Stimulated activated effector memory CD8-positive, alpha-beta T cell treated with anti-CD3 and anti-CD28 coated beads, Interleukin-12 subunit alpha, Interleukin-12 subunit beta, amount 100 ng/mL, for 72 hours (primary cell): ENCODE measurements around the gene NAP1L2.
"Not testable (repeated sequence)": the region's sequence is repeated elsewhere in the genome, so short reads cannot be mapped to it uniquely, and the experiment has no call there.

Experiments used
- ATAC-seq: fragments of 150-1000 bp; cut with Tn5 transposase; 2 replicates; pipeline ENCODE4 v1.10.0; 2021
- DNase-seq, 2 donors: peaks; one replicate each; pipeline ENCODE4 v3.0.0; 2021 to 2022; ENCODE audit warnings: low spot score in 2 of 2
- H3K27ac Mint-ChIP-seq: one replicate; pipeline ENCODE4 v1.8.0; 2022; ENCODE audit warnings: mild to moderate bottlenecking, mixed read lengths
- H3K36me3 Mint-ChIP-seq: one replicate; pipeline ENCODE4 v1.8.0; 2022; ENCODE audit warnings: mild to moderate bottlenecking, mixed read lengths
- H3K4me1 Mint-ChIP-seq: one replicate; pipeline ENCODE4 v1.8.0; 2022; ENCODE audit warnings: mixed read lengths
- H3K4me3 Mint-ChIP-seq: one replicate; pipeline ENCODE4 v1.8.0; 2022; ENCODE audit warnings: mild to moderate bottlenecking, mixed read lengths
- H3K9me3 Mint-ChIP-seq: one replicate; pipeline ENCODE4 v1.8.0; 2022; ENCODE audit warnings: mixed read lengths

NAP1L2 gene, protein sequence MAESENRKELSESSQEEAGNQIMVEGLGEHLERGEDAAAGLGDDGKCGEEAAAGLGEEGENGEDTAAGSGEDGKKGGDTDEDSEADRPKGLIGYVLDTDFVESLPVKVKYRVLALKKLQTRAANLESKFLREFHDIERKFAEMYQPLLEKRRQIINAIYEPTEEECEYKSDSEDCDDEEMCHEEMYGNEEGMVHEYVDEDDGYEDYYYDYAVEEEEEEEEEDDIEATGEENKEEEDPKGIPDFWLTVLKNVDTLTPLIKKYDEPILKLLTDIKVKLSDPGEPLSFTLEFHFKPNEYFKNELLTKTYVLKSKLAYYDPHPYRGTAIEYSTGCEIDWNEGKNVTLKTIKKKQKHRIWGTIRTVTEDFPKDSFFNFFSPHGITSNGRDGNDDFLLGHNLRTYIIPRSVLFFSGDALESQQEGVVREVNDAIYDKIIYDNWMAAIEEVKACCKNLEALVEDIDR

DNA sequence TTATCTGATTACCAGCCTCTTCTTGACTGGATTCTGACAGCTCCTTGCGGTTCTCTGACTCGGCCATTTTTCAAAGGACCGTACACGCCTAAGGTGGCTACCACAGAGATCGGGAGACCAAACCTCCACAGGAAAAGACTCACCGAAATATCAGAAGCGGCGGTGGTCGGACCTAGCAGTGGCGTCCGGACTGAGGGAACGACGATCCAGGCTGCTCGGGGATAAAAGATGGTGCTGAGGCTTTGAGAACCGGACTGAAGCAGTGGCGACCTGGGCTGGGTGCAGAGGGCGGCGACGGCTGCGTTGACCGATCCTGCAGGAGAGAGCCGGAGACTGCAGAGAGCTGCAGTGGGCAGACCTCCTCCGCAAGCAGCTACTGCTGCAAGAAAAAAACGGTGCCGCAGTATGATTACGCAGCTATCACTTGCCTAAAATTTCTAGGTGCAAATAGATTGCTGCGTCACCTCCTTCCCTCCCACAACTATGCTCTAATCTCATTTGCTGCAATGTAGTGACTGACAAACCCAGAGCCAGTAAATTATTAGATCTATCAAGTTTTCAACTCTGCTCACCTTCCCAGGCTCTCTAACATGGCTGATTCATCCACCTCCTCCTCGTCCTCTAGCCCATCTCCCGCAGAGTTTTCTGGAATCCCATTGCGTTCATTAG is at the start of gene NAP1L2:
TSS of gene NAP1L2 (minus strand) at position 426 of the 669 bp plus-strand sequence. CDS start at position 67, 359 bp downstream.
- Mint-ChIP-seq H3K36me3 (no peaks in the 10 kb centered on the region), H3K27ac (peak within 1 kb of the TSS; percentile 70), H3K4me1 (peaks cover 10% of the 10 kb centered on the region), H3K4me3 (peak within 1 kb of the TSS; percentile 77), H3K9me3 (no peaks in the 10 kb centered on the region)
- DNase-seq (peak in 1 of 2 donors; percentile 48), ATAC-seq (peak; percentile 89)

- Mint-ChIP-seq H3K36me3 (no peaks in the 10 kb centered on the region), H3K9me3 (no peaks in the 10 kb centered on the region), H3K4me1 (no peaks in the 10 kb centered on the region), H3K27ac (no peak overlapping the region), H3K4me3 (no peak overlapping the region)
- no peak for DNase-seq
- ATAC-seq, result no peak
Observed at GRCh38 chrX:73262991-73263390, 48.3 kb upstream of the NAP1L2 start.

DNA sequence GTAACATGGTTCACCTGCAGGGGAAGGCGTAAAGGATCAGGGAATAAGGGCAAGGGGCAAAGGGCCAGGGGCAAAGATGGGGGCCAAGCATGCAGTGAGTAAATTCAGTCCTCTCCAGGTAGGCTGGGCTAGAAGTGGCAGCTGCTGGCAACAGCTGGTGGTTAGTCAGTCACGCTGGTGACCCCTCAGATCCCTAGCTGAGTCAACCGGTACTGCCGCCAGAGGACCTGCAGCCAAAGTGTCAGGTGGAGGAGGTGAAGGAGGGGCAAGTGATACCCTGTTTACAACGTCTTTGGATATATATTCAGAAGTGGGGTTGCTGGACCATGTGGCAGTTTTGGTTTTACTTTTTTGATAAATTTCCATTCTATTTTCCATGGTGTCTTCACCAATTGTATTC is 24.6 kb upstream of the NAP1L2 start:
- no peaks in the 10 kb centered on the region for H3K36me3 Mint-ChIP-seq
- H3K4me3 Mint-ChIP-seq, result no peak overlapping the region
- peaks cover 2% of the 10 kb centered on the region for H3K9me3 Mint-ChIP-seq
- no peak overlapping the region for H3K27ac Mint-ChIP-seq
- H3K4me1 Mint-ChIP-seq, result no peaks in the 10 kb centered on the region
- ATAC-seq (no peak), DNase-seq (no peak)

DNA sequence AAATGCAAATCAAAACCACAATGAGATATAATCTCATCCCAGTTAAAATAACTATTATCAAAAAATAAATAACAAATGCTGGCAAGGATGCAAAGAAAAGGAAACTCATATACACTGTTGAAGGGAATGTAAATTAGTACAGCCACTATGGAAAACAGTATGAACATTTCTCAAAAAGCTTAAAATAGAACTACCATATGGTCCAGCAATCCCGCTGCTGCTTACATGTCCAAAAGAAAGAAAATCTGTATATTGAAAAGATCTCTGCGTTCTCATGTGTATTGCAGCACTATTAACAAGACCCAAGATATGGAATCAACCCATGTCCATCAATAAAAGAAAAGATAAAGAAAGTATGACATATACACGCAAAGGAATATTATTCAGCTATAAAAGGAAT is 3.0 kb upstream of the NAP1L2 start:
- H3K4me1 Mint-ChIP-seq, result peaks cover 10% of the 10 kb centered on the region
- no peak overlapping the region for H3K4me3 Mint-ChIP-seq
- no peak overlapping the region for H3K27ac Mint-ChIP-seq
- no peak for DNase-seq
- ATAC-seq, result no peak
- no peaks in the 10 kb centered on the region for H3K9me3 Mint-ChIP-seq
- H3K36me3 Mint-ChIP-seq, result no peaks in the 10 kb centered on the region

GRCh38 chrX:73215246-73215645 is 595 bp upstream of the NAP1L2 start:
- peak overlapping the region; percentile 70 for H3K27ac Mint-ChIP-seq
- DNase-seq (no peak), ATAC-seq (no peak)
- H3K36me3 Mint-ChIP-seq, result no peaks in the 10 kb centered on the region
- H3K4me1 Mint-ChIP-seq, result peaks cover 10% of the 10 kb centered on the region
- H3K4me3 Mint-ChIP-seq, result peak overlapping the region; percentile 77
- no peaks in the 10 kb centered on the region for H3K9me3 Mint-ChIP-seq

- H3K4me1 Mint-ChIP-seq, result peaks cover 10% of the 10 kb centered on the region
- ATAC-seq (peak; percentile 69), DNase-seq (no peak)
- peak overlapping the region; percentile 70 for H3K27ac Mint-ChIP-seq
- H3K36me3 Mint-ChIP-seq, result no peaks in the 10 kb centered on the region
- peak overlapping the region; percentile 77 for H3K4me3 Mint-ChIP-seq
- H3K9me3 Mint-ChIP-seq, result no peaks in the 10 kb centered on the region
Observed at GRCh38 chrX:73213734-73214425, 771 bp downstream of the NAP1L2 start.

GRCh38 chrX:73206366-73206765 is 8.3 kb downstream of the NAP1L2 start:
- no peaks in the 10 kb centered on the region for H3K36me3 Mint-ChIP-seq
- no peak overlapping the region for H3K27ac Mint-ChIP-seq
- H3K4me1 Mint-ChIP-seq, result no peaks in the 10 kb centered on the region
- H3K4me3 Mint-ChIP-seq, result no peak overlapping the region
- ATAC-seq (no peak), DNase-seq (no peak)
- H3K9me3 Mint-ChIP-seq, result no peaks in the 10 kb centered on the region

- no peaks in the 10 kb centered on the region for H3K36me3 Mint-ChIP-seq
- H3K9me3 Mint-ChIP-seq, result no peaks in the 10 kb centered on the region
- ATAC-seq (no peak), DNase-seq (no peak)
- no peak overlapping the region for H3K27ac Mint-ChIP-seq
- no peak overlapping the region for H3K4me3 Mint-ChIP-seq
- no peaks in the 10 kb centered on the region for H3K4me1 Mint-ChIP-seq
Observed at GRCh38 chrX:73182502-73183114, 32.0 kb downstream of the NAP1L2 start.

- not testable (repeated sequence) for H3K27ac Mint-ChIP-seq, H3K4me3 Mint-ChIP-seq, H3K4me1 Mint-ChIP-seq, H3K9me3 Mint-ChIP-seq, H3K36me3 Mint-ChIP-seq, ATAC-seq, DNase-seq
Observed at GRCh38 chrX:73168945-73169344, 45.7 kb downstream of the NAP1L2 start.
